Stimulated activated CD4-positive, alpha-beta T cell treated with anti-CD3 and anti-CD28 coated beads, Interleukin-4, amount 100 ng/mL, for 1 hour (primary cell): ENCODE measurements around the gene NFYC.

Source experiments
- DNase-seq: peaks from one replicate; pipeline ENCODE4 v3.0.0-alpha.2; 2020

The NFYC gene

GRCh38 chr1:40691538-40692428 is at the start of gene NFYC:
TSS of gene NFYC (plus strand) at chr1:40691704. CDS start at chr1:40738844, 47,140 bp downstream.
- DNase-seq = peak; percentile 91

- no peak for DNase-seq
These were observed 46.3 kb upstream of the NFYC start for GRCh38 chr1:40645118-40645680.

DNA sequence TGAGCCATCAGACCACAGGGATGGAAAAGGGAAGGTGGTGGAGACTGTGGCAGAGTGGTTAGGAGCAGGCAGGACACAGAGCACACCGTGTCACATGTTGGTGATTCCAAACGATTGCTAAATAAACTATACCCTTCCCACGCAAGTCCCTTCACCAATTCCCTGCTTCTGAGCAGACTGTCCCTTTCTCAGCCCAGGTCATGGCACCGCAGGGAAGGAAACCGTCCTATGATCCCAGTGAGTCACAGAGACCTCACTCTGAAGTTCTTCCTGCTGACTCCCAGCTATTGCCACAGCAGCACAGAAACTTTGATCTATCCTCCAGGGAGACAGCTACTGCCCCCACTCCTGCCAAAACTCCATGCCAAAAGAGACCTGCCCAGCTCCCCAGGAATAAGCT is 45.2 kb upstream of the NFYC start:
- DNase-seq = no peak

DNA sequence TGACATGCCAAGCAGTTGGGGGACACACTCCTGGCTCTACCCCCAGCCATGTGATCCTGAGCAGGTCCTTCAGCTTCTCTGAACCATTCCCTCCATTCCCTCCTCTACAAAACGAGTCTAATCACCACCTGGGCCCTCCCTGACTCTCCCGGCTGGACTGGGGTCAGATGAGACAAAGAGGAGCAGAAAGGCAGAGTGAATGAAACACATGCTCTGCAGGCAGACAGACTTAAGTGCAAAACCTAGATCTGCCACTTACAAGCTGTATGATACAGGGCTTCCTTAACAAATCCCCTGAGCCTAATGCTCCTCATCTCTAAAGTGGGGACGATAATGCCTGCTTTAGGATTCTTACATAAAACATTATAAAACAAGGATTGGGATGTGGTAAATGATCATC is 43.3 kb upstream of the NFYC start:
- DNase-seq = no peak

DNA sequence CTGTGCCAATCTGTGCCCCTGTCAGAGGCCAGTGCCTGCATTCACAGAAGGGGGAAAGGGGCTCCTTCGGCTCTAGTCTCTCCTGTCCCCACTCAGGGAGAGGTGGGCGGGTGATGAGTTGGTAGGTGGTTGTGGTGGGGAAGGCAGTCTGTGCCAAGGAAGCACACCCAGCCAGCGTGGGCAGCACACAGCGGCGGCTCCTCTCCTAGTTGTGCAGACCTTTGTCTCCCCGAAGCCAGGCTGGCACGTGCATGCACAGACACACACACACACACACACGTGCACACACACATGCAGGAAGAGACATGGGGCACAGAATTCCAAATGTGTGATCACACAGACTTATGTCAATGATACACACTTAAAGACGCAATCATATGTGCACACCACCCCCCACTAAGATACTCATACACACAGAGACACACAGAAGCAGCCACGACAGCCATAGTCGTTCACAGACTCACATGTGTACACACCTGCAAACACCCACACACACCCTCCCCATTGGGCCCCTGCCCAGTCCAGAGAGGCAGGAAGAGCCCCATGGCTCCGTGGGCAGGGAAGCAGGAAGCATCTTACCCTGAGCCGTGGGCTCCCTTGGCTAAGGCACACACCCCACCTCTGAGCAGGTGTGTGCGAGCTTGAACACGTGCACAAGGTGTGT is 42.4 kb upstream of the NFYC start:
- no peak for DNase-seq

- DNase-seq = no peak
These were observed 41.9 kb upstream of the NFYC start for GRCh38 chr1:40649592-40649930.

GRCh38 chr1:40650075-40650474 is 41.4 kb upstream of the NFYC start:
- no peak for DNase-seq

DNA sequence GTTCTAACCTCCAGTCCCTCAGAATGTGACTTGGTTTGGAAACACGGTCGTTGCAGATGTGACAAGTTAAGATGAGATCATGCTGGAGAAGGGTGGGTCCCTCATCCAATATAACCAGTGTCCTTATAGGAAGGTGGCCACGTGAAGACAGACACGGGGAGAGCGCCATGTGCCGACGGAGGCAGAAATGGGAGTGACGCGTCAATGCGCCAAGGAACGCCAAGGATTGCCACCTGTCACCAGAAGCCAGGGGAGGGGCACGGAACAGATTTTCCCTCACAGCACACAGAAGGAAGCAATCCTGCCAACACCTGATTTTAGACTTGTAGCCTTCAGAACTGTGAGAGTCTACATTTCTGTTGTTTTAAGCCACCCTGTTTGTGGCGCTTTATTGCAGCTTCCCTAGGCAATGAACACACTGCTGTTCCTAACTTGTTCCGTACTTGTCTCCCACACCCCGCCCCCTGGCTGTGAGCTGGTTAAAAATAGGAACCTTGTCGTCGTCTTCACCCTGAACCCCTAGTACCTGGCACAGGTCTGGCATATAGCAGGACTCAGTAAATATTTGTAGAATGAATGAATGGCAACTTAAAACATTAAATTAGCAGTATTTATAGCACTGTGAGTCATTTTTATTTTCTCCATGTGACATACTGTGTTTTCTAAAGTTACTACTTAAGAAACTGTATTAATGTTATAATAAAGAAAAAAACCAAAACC is 40.2 kb upstream of the NFYC start:
- no peak for DNase-seq

DNA sequence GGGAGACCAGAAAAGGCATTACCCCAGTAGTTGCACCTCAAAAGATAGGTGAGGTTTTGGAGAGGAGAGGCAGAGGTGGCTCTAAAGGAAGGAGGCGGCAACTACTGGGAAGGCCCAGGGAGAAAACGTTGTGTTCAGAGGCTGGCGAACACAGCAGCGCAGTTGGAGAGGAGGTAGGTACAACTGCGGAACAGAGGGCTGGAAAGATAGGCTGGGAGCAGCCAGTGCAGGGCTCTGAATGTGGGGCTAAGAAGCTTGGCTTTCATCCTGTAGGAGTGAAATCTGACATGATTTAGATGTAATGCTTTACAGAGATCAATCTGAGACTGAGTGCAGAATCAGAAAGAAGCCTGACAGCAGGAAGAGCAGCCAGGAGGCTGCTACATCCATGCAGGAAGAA is 39.0 kb upstream of the NFYC start:
- DNase-seq = no peak

GRCh38 chr1:40652979-40653378 is 38.5 kb upstream of the NFYC start:
- DNase-seq = no peak

DNA sequence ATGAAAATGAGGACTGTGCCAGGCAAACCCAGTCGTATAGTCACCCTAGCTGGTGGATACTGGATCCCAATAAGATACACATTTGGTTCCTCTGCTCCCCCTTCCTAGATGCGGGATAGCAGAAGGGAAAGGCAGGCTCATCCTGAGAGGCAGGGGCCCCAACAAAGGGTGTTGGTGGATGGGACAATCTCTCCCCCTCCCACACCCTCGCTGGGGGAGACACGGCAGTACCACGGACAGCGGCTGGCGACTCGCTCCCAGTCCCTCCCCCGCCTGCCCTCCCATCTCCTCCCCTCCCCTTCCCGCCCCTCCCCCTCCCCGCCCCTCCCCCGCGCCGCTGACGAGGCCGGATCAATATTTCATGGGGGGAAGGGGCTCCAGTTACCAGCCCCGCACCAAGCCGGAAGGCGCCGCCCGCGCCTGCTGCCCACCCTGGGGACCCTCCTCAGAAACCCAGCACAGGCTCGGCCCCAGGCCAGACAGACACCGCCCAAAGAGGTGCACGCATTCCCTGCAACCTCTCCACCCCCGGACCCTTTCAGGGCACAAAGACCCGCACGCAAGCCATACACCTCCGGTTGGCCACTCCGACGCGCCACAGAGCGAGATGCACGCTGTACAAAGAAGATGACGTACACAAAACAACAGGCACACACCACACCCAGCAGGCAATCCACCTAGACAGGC is 37.5 kb upstream of the NFYC start:
- no peak for DNase-seq

GRCh38 chr1:40657046-40657445 is 34.5 kb upstream of the NFYC start:
- no peak for DNase-seq

DNA sequence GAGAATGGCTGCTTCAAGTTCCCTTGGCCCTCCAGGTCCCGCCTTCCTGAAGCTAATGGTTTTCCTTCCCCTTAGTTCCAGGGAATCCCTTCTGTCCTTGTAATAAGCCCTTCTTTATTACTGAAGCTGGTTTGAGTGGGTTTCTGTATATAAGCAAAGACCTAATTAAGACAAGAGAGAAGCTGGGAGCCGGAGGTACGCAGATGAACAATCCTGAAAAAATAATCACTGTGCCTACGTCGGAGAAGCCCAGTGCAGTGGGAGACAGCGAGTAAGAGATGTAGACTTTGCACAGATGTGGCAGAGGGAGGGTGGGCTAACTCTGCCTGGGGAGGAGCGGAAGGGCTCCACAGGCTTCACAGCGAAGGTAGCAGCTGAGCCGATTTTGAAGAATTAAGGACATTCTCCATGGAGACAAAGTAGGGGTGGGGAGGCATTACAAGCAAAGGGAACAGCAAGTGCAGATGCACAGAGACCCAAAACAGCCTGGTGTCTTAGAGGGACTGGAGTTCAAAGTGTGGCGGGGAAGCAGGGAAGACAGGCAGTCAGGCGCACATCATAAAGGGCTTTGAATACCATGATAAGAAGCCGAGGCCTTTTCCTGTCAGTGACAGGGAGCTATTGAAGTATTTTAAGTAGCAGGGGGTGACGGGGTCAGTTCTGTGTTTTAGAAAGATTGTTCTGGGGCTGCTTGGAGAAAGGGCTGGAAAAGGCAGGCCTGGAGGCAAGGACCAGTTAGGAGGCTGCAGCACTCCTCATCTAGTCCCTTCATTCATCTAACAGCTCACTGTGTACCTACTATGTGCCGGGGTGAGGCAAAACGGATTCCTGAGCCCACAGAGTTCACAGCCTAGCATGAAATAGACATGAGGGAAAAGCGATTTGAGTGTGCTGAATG is 32.5 kb upstream of the NFYC start:
- DNase-seq = no peak

DNA sequence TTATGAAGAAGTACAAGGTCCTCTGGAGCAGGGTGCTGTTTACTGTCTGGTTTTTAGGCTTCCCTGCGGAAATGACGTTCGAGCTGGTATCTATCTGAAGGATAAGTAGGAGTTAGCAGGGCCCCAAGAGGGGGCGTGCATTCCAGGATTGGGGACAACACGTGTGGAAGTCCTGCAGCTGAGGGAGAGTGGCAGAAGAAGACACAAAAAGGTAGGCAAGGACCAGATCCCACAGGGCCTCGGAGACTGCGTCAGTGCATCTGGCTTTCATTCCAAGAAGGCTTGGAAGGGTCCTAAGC is 31.9 kb upstream of the NFYC start:
- no peak for DNase-seq

DNA sequence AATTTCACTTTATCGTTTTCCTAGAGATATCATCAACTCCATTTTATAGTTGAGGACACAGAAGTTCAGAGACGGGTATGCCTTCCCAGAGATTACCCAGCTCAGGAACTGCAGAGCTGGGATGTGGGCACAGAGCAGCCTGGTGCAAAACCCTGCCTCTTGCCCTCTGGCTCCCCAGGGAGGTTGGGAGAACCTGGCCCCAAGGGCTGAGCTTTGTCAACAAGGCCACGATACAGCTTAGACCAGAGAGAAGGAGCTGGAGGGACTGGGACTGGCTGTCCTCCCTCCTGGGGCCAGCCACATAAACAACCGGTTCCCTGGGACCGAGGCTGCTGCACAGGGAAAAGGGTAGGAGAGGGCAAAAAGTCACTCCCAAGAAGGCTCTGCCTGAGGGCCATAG is 29.8 kb upstream of the NFYC start:
- no peak for DNase-seq

- DNase-seq = no peak
These were observed 29.4 kb upstream of the NFYC start for GRCh38 chr1:40662151-40662550.

DNA sequence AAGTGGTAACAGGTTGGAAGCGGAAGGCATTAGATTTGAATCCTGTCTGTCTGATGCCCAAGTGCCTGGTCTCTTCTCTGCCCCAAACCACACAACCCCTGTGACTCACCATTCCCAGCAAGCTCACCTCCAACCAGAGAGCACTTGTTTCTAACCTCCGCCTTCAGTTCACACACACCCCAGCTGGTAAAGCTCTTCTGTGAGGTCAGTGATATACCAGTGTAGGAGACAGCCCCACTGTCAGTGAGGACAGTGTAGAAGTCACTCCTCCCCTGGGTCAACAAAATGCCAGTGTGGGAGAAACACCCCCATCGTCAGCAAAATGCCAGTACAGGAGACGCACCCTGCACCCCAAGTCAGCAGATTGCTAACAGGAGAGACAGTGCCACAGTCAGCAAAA is 28.6 kb upstream of the NFYC start:
- DNase-seq = no peak

DNA sequence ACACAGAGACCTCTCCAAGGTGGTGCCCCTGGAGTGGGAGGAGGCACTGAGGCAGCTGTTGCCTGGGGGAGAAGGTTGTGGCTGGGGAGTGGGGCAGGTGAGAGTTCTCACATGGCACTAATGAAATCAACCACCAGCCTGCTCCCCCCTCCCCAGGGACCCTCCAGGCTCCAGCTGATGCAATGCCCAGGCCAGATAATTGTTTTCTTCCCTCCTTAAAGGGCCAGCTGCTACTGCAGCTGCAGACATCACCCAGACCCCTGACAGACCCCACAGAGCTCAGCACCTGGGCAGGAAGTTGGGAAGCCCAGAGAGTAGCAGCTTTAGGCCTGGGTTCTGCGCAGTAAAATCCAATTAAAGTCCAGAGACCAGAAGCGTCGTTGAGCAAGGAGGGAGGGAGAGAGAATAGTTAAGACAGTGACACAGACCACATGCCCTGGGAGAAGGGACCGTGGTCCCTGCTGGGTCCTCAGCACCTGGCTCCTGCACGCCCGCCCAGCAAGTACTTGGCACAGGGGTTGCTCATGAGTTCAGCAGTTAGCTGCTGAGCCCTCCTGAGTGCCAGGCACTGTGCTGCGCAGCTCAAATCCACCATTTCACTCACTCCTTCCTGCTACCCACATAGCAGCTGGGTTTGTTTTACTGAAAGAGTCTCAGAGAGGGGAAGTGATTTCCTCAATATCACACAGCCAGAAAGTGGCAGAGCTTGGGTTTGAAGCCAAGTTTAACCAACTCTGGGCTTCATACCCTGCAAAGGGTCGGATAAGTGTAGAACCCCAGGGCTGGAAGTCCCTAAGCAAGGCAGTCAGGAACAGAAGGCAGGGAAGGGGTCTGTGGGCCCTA is 28.0 kb upstream of the NFYC start:
- DNase-seq = no peak

GRCh38 chr1:40664167-40664537 is 27.4 kb upstream of the NFYC start:
- no peak for DNase-seq

DNA sequence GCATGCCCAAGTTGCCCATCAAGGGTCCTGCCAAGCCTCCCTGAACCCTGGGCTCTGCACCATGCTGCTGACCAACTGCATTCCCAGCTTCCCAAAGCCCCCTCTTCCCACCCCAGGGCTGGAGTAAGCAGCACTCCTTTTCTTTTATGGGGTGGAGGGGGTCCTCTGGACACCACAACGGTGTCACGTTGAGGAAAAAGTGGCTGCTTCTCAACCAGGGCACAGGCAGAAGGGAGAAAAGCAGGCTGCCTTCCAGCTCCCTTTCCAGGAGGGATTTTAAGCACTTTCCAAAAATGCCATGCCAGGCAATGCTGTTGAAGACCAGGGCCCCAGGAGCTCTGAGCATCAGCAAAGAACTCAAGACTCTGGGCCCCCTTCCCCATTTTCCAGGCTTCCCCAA is 26.7 kb upstream of the NFYC start:
- no peak for DNase-seq
